ENCODE results near the gene MYOCD. TPM values are rescaled to one million over a fixed set of nuclear protein-coding genes. Genes with fewer than 3 reads are reported as not detected.

The MYOCD gene
- total RNA-seq, 1 experiment from 2014 or later: 2.6 TPM

GRCh38 chr17:12691173-12691572 is 25.5 kb downstream of the MYOCD start:
- H3K27ac Mint-ChIP-seq (ENCODE audit: unreplicated experiment): no peak overlapping the region
- H3K9me3 Mint-ChIP-seq (ENCODE audit: unreplicated experiment): no peaks in the 10 kb centered on the region
- Histone ChIP-seq H3K4me3 (ENCODE audit: low read depth, low read length) (no peak overlapping the region), H3K9me3 (no peaks in the 10 kb centered on the region), H3K36me3 (ENCODE audit: control insufficient read depth, insufficient read depth, low read length) (no peaks in the 10 kb centered on the region), H3K4me1 (no peaks in the 10 kb centered on the region), H3K27me3 (replicated peaks; ENCODE audit: control insufficient read depth, insufficient read depth, low read length) (no peaks in the 10 kb centered on the region)
- no peak overlapping the region for H3K4me3 Mint-ChIP-seq (ENCODE audit: unreplicated experiment)
- CTCF ChIA-PET: no interaction called here
- BruUV-seq (replicated peaks): no TSS peak
- no peak for DNase-seq
- no peaks in the 10 kb centered on the region for H3K36me3 Mint-ChIP-seq (ENCODE audit: insufficient read depth, unreplicated experiment)
- peaks cover 3% of the 10 kb centered on the region for H3K27me3 Mint-ChIP-seq (ENCODE audit: insufficient read depth, unreplicated experiment)
- TF ChIP-seq CTCF (IDR thresholded peaks at IDR 0.05; ENCODE audit: insufficient read depth in 1 of 2, low read depth in 1 of 2, low read length in 1 of 2, severe bottlenecking in 1 of 2, unreplicated experiment in 1 of 2): no peak
- POLR2A ChIA-PET: no interaction called here
- intact Hi-C loops (cut with micrococcal nuclease; ENCODE audit: unreplicated experiment): no loop called here
- no peaks in the 10 kb centered on the region for H3K4me1 Mint-ChIP-seq (ENCODE audit: low read depth, unreplicated experiment)

GRCh38 chr17:12693640-12694039 is 27.9 kb downstream of the MYOCD start:
- BruUV-seq (replicated peaks): no TSS peak
- Histone ChIP-seq H3K27me3 (replicated peaks; ENCODE audit: control insufficient read depth, insufficient read depth, low read length) (no peaks in the 10 kb centered on the region), H3K4me1 (no peaks in the 10 kb centered on the region), H3K9me3 (no peaks in the 10 kb centered on the region), H3K4me3 (ENCODE audit: low read depth, low read length) (no peak overlapping the region), H3K36me3 (ENCODE audit: control insufficient read depth, insufficient read depth, low read length) (no peaks in the 10 kb centered on the region)
- no peaks in the 10 kb centered on the region for H3K4me1 Mint-ChIP-seq (ENCODE audit: low read depth, unreplicated experiment)
- DNase-seq: no peak
- no peaks in the 10 kb centered on the region for H3K9me3 Mint-ChIP-seq (ENCODE audit: unreplicated experiment)
- POLR2A ChIA-PET: no interaction called here
- no peak overlapping the region for H3K27ac Mint-ChIP-seq (ENCODE audit: unreplicated experiment)
- peaks cover 3% of the 10 kb centered on the region for H3K27me3 Mint-ChIP-seq (ENCODE audit: insufficient read depth, unreplicated experiment)
- no peak overlapping the region for H3K4me3 Mint-ChIP-seq (ENCODE audit: unreplicated experiment)
- no peak for TF ChIP-seq CTCF (IDR thresholded peaks at IDR 0.05; ENCODE audit: insufficient read depth in 1 of 2, low read depth in 1 of 2, low read length in 1 of 2, severe bottlenecking in 1 of 2, unreplicated experiment in 1 of 2)
- intact Hi-C loops (cut with micrococcal nuclease; ENCODE audit: unreplicated experiment): no loop called here
- CTCF ChIA-PET: no interaction called here
- no peaks in the 10 kb centered on the region for H3K36me3 Mint-ChIP-seq (ENCODE audit: insufficient read depth, unreplicated experiment)

- Mint-ChIP-seq H3K27me3 (ENCODE audit: insufficient read depth, unreplicated experiment) (peaks cover 3% of the 10 kb centered on the region), H3K4me1 (ENCODE audit: low read depth, unreplicated experiment) (no peaks in the 10 kb centered on the region), H3K4me3 (ENCODE audit: unreplicated experiment) (no peak overlapping the region), H3K9me3 (ENCODE audit: unreplicated experiment) (no peaks in the 10 kb centered on the region), H3K36me3 (ENCODE audit: insufficient read depth, unreplicated experiment) (no peaks in the 10 kb centered on the region), H3K27ac (ENCODE audit: unreplicated experiment) (no peak overlapping the region)
- no peaks in the 10 kb centered on the region for H3K4me1 ChIP-seq
- POLR2A ChIA-PET: no interaction called here
- no peaks in the 10 kb centered on the region for H3K36me3 ChIP-seq (ENCODE audit: control insufficient read depth, insufficient read depth, low read length)
- no peaks in the 10 kb centered on the region for H3K9me3 ChIP-seq
- CTCF ChIA-PET: no interaction called here
- DNase-seq: no peak
- H3K4me3 ChIP-seq (ENCODE audit: low read depth, low read length): no peak overlapping the region
- H3K27me3 ChIP-seq (replicated peaks; ENCODE audit: control insufficient read depth, insufficient read depth, low read length): no peaks in the 10 kb centered on the region
- no peak for TF ChIP-seq CTCF (IDR thresholded peaks at IDR 0.05; ENCODE audit: insufficient read depth in 1 of 2, low read depth in 1 of 2, low read length in 1 of 2, severe bottlenecking in 1 of 2, unreplicated experiment in 1 of 2)
- no TSS peak for BruUV-seq (replicated peaks)
- intact Hi-C loops (cut with micrococcal nuclease; ENCODE audit: unreplicated experiment): no loop called here
These were observed 40.4 kb downstream of the MYOCD start for GRCh38 chr17:12706070-12706469.
